ENCODE measurements around the gene ZNF423. TPM values are rescaled to one million over a fixed set of nuclear protein-coding genes. Genes with fewer than 3 reads are reported as not detected.

The ZNF423 gene
- polyA plus RNA-seq, 3 donors: 1.9 to 15.4 (median 8.7) TPM

DNA sequence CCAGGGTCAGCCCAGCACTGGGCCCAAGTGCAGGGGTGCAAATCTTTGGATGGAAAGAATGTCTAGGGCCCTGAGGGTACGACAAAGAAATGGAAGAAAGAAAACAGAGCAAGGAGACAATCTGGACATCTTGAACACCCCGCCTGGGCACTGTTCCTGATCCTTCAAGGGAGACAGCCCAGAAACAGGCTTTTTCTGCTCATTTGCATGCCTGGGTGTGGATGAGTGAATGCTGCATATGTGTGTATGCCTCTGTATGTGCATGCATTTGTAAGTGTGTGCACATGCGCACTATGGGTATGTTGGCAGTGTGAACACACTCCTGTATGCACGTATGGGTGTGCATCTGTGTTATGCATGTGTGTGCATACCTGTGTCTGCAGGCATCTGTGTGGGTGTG is 79.2 kb downstream of the ZNF423 start:
- 77 to 94% (median 89%) methylated on average over 4 of the region's 4 CpGs for WGBS, 3 donors
- no peak overlapping the region for H3K27ac ChIP-seq (ENCODE audit: low read depth, low read length)

DNA sequence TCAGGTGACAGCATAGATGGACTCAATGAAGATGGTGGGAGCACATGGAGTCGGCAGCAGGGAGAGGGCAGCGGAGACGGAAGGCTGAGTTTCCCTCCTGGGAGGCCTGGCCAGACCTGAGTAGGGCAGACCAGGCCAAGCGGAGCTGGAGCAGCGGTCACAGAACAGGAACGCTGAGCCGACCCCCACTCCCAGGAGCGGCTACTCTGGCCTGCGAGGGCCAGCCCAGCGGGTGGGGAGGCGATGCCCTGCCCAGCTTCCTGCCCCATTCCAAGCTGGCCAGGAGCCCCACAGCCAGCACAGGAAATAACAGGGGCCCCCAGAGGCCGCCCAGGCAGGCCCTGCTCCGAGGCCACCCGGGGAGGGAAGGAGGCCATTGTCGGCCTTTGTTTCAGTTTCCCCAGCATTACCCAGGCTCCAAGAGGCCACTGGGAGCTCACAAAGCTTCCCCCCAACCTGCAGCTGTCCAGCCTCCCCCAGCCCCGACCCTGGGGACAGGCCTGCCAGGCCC is 79.8 kb downstream of the ZNF423 start:
- no peak overlapping the region for H3K27ac ChIP-seq (ENCODE audit: low read depth, low read length)
- 42 to 72% (median 44%) methylated on average over 16 of the region's 16 CpGs for WGBS, 3 donors

DNA sequence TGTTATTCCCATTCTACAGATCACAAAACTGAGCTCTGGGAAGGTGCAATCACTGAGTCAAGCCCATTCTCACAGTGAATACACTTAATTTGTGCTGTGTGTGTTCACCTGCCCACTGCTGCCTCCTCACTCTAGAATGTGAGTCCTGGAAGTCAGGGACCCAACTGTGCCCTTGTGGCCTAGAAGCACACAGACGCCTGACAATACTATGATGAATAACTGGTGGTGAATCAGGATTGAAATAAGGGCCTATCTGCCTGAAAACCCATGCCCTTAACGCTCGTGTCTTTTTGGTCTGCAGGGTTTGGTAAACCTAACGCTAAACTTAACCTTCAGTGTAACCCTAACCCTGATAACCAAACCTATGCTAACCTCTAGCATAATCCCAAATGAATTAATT is 80.3 kb downstream of the ZNF423 start:
- 75 to 85% (median 81%) methylated on average over 4 of the region's 4 CpGs for WGBS, 3 donors
- no peak overlapping the region for H3K27ac ChIP-seq (ENCODE audit: low read depth, low read length)

DNA sequence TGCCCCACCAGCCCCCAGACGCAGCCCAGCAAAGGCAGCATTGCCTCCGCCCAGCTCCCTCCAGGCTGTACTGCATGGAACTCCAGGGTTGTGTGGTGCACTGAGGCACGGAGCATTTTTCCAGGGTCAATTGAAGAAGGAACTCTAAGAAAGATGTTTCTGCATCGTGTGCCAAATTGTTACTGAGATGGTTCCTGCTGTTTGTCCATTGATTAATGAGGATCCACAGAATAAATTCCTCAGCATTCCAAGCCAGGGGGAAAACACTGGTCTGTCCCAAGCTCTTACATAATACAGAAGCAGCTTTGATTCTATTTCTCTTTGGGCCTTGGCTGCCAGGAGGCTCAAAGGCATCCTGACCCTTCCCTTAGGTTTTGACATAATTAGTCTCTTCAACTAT is 80.9 kb downstream of the ZNF423 start:
- 65 to 79% (median 69%) methylated on average over 4 of the region's 4 CpGs for WGBS, 3 donors
- H3K27ac ChIP-seq (ENCODE audit: low read depth, low read length): no peak overlapping the region

DNA sequence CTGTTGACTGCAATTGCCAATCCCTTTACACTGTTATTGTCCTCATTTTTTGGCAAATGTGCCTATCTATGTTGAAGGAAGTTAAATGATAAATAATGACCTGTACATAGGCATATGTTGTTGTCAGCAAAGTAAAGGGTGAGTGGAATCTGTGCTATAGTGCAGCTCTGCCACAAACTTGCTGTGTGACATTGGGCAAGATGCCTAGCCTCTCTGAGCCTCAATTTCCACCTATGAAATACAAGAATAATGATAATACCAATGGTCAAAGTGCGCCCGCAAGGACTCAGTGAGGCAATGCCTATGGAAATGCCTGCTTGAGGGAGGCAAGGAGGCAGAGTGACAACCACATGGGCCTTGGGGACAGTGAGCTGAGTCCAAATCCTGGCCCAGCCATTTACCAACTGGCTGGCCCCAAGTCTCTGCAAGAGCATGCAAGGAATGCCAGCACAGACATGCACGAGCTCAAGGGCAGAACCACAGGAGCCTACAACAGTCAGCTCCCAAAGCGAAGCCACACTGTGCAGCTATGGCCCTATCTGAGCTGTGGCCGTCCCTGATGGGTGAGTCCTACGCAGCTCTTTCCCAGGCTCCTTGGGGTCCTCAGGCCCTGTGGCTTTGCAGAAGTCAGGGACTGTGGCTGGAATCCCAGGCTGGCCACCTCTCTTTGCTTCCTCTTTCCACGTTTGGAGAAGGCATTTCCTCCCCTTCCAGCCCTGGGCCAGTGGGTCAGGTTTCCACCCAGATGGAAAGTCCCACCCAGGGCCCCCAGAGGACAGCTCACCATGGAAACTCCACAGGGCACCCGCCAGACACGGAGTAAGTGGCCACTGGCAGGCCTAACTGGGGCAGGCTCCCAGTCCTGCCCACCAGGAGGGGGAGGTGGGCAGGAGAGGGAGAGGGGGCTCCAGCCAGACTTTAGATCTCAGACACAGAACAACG is 82.1 kb downstream of the ZNF423 start:
- 67 to 71% (median 70%) methylated on average over 10 of the region's 10 CpGs for WGBS, 3 donors
- no peak overlapping the region for H3K27ac ChIP-seq (ENCODE audit: low read depth, low read length)

DNA sequence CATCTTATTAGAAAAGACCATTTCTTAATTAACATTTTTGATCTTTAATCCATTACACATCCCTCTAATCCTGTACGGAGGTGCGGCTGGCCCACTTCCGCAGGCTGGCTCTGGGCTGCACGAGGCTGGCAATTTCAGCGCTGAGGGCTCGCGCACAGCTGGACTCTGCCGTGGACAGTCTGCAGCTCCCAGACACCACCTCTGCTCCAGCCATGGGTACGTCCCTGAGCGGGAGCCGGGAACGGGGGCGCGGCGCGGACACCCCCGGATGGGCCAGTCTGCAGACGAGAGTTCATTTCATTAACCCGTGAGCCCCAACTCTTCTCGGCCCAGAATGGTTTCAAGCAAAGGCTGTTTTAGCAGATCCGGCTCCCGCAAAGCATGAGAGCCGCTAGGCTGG is 87.9 kb downstream of the ZNF423 start:
- no peak overlapping the region for H3K27ac ChIP-seq (ENCODE audit: low read depth, low read length)
- 93% methylated on average over 23 of the region's 23 CpGs for WGBS, 3 donors

DNA sequence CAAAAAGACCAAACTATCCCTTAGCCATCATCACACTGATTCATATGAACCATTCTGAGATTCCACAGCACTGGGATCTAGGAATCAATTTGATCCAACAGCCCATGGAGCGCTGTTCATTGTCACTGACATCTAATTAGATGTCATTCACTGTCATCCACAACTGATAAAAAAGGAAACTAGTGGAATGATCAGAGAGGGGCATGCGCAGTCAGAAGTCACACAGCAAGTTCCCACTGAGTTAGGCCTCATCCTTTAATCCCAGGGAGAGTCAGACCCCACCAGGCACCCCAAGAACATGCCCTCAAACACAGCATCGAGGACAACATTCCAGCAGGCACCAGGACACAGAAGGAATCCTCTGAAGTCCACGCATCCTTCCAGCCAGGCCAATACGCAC is 88.5 kb downstream of the ZNF423 start:
- 92 to 94% (median 94%) methylated on average over 5 of the region's 5 CpGs for WGBS, 3 donors
- no peak overlapping the region for H3K27ac ChIP-seq (ENCODE audit: low read depth, low read length)

DNA sequence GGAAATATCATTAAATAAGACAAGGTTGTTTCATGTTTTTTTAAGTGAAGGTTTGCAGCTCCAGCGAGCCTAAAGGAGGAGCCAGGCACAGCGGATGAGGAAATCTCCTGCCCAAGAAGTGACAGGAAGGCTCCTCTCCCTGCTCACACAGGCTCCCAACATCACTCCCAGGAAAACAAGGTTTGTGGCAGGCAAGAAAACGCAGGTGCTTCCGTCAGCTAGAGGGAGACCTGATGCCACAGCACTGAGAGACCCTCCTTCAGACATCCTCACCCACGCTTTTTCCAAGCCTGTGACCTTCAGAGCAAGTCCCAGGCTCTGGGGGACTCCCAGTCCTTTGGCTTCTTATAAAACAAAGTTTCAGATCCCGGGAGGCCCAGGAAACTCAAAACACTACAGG is 89.7 kb downstream of the ZNF423 start:
- 51 to 75% (median 61%) methylated on average over 6 of the region's 6 CpGs for WGBS, 3 donors
- no peak overlapping the region for H3K27ac ChIP-seq (ENCODE audit: low read depth, low read length)

DNA sequence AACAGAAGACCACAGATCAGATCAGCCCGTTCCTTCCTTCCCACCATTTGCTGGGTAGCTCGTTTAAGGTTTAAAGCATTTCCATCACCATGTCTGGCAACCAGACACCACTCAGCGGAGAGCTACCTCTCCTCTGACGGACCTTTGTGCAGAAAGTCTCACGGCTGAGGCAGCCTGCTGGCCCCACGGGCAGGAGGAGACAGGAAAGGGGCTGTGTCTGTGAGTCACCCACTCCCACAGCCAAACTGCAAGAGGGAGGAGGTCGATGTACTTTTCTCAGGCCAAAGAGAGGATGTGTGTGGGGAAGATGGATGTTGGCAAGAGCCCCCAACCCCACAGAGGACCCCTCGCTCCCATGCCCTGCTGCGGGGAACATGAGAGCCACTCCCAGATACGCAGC is 92.1 kb downstream of the ZNF423 start:
- 72 to 89% (median 74%) methylated on average over 10 of the region's 10 CpGs for WGBS, 3 donors
- no peak overlapping the region for H3K27ac ChIP-seq (ENCODE audit: low read depth, low read length)

DNA sequence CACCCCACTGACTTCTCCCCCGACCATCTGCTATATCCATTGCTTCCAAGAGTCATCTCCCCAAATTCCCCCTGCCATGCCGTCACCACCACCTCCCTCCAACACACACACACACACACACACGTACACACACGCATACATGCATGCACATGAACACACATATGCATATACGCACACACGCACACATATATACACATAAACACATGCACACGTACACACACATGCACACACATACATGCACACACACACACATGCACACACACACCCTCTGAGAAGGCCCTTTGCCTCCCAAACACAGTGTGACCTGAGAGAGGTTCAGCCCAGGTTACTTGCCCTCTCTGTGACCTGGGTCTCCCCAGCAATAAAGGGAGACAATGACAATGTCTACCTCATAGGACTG is 95.1 kb downstream of the ZNF423 start:
- 91 to 98% (median 97%) methylated on average over 7 of the region's 7 CpGs for WGBS, 3 donors
- H3K27ac ChIP-seq (ENCODE audit: low read depth, low read length): no peak overlapping the region

DNA sequence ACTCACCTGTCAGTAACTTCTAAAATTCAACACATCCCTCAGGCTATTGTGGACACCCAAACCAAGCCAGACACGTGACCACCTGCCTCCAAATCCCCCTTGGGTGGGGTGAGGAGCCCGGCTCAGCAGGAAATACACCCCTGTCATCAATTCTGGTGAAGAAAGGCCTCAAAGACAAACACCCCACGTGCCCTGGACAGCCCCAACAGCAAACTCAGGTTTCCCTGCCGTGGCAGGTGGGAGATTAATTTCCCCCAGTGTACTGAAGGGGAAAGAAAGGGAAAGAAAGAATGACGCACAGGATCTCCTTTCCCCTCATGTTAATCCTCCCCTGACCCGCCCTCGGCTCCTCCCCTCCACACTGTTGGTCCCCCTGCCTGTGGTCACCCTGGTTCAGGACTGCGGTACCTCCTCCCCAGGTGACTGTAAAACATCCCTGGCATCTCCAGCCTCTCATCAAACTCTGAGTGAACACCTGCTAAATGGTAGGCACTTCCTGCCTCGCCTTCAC is 98.3 kb downstream of the ZNF423 start:
- WGBS, 3 donors: 84 to 86% (median 85%) methylated on average over 9 of the region's 9 CpGs
- no peak overlapping the region for H3K27ac ChIP-seq (ENCODE audit: low read depth, low read length)

DNA sequence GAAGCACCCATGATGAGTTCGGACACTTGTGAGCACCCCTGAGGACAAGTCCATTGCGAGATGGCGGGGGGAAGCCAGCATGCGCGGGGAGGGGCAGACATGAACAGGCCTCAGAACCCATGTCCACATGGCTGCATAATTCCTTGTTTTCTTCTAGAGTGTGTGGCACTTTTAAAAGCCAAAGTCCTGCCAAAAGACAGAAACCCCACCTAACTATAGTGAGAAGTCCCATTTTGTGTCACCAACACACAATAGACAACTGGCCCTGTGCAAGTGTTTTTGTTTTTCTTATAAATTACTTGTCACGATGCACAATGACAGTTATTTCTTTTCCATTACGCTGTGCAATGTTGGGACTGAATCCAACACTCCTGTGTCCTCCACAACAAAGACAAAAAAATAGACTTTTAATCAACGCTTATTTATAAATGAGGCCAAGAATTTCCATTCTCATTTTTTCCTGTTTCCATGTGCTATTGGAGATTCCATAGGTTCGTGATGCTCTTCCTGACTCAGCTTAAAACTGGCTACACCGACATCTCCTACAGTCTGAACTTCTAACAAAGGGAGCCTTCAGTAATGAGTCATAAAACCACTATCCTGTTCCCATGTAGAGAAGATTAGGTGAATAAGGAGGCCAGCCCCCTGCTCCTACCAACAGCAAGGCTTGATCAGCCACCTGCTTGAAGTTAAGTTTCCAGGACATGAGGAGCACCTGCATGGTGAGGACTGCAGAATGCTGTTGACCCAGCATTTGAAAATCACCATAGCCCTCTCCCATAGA is 98.9 kb downstream of the ZNF423 start:
- WGBS, 3 donors: 82 to 93% (median 85%) methylated on average over 10 of the region's 10 CpGs
- no peak overlapping the region for H3K27ac ChIP-seq (ENCODE audit: low read depth, low read length)

DNA sequence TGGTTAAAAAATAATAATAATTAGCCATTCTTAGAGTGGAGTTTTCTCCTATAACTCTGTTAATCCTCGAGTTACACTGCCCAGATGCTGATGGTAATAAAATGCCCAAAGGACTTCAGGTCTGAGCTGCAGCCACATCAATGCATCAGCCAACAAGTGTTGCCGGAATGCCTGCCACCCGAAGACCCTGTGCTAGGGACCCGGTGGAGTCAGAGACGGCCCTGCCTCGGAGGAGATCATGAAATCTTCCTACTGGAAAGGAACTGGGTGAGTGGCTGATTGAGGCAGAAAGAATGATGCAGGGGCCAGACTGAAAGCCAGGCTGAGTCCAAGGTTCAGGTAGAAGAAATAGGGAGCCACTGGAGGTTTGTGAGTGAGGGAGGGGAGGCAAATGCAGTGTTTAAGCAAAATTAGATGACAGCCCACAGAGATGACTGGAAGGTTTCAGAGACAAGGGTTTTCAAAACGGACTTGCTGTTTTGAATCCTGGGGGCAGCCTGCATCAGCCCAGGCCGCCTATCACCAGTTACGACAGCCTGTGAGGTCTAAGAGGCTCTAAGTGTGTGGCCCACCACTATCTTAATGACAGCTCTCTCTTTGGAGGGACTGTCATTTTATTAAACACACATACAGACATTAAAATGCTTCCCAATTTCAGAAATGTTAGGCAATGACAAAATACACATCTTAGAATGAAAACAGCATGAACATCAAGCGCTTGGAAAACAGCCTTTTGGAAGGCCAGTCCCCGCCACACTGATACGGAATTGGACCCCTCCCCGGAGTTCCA is 100.0 kb downstream of the ZNF423 start:
- no peak overlapping the region for H3K27ac ChIP-seq (ENCODE audit: low read depth, low read length)
- 69 to 74% (median 73%) methylated on average over 13 of the region's 13 CpGs for WGBS, 3 donors

DNA sequence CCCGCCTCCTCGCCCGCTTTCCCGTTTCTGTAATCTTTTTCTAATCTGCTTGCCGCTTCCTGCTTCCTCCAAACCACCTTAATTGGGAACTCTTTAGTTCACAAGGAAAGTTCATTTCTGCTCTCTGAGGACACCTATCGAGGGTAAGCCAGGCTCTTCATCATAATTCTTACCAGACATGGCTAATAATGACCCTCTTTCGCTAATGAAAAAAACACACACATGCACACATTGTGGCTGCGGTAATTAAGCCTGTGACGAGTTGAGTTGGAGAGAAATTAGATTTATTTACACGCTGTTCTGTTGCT is 100.6 kb downstream of the ZNF423 start:
- H3K27ac ChIP-seq (ENCODE audit: low read depth, low read length): no peak overlapping the region
- 1 to 29% (median 2%) methylated on average over 10 of the region's 10 CpGs for WGBS, 3 donors

DNA sequence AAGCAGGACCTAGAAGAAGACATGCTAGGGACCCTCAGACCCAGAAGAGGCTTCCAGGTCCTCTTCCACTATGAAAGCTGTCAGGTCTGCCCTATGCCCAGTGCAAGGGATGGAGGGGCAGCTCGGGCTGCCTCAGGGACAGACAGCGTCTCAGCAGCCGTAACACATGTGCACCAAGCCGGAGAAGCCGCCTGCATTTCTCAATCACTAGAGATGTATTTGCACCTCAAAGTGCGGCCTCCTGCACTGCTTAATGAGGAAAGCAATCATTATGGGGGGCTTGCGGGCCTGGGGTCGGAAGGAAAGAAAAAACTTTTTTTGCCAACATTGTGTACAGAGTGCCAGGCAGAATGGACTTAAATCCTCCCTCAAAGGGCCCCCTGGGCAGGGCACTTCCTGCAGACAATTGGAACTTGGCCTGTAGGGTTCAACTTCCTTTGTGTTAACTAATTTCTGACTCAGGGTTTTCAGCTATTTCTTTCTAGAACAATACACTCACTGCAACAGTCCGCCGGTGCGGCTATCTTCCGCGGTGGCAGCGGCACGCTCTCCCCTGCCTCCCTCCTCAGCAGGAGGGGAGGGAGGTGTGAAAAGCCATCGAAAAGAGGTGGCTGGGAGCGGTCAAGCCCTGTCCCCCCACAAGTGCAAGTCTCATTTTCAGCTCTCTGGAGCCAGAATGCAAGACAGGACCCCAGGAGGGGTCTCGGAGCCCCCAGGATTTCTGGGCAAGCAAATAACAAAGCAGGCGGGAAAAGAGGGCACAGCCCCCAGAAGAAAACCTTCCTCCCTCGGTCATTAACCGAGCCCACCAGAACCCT is 101.2 kb downstream of the ZNF423 start:
- H3K27ac ChIP-seq (ENCODE audit: low read depth, low read length): no peak overlapping the region

DNA sequence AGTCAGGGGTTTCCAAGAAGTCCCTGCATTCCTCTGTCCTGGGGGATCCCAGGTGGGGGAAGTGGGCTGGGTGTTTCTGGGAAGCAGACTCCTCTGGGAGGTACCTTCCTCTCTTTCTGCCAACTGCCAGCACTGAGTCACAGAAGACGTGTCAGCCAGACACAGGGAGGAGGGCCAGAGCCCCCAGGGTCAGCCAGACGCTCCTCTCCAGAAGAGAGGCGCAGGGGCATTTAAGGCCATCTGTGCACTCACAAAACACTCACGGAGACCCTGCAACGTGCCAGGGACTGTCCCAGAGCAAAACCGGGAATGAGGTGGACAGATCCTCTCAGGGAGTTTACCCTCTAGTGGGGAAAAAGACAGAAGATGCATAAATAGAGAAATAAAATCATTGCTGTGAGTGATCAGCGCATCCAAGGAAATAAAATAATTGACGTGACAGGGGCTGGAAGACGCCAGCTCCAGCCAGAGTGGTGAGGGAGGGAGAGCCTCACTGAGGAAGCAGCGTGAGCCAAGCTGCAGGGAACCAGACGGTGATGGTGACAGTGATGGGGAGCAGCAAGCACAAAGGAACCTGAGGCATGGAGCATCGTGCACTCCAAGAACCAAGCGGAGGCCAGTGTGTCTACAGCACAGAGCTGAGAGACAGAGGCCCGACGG is 105.4 kb downstream of the ZNF423 start:
- 60 to 79% (median 67%) methylated on average over 14 to 15 of the region's 15 CpGs for WGBS, 3 donors
- H3K27ac ChIP-seq (ENCODE audit: low read depth, low read length): no peak overlapping the region

More for the DNA sequence above, 101.2 kb downstream of the ZNF423 start:
- WGBS, 3 donors: 17 to 52% (median 24%) methylated on average over 21 of the region's 21 CpGs

DNA sequence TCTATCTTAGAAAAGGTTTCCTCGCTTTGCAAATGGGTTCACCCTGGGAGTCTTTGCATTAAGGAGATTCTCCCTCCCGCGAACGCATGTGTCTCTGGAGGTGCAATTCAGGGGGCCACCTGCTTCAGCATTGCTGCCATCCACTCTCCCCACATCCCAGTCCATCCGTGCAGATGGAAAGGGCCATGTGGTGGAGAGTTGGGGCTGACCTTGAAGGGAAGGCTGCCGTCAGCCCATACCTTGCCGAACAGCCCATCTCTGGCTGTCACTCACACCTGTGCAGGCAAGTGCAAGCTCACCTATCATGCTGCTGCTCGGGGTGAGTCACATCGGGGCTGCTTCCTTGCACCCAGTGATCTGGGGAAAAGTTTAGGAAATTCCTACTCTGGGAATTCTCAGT is 106.1 kb downstream of the ZNF423 start:
- no peak overlapping the region for H3K27ac ChIP-seq (ENCODE audit: low read depth, low read length)
- 58 to 90% (median 86%) methylated on average over 9 of the region's 9 CpGs for WGBS, 3 donors

Data from adipose tissue (tissue), 3 donors.